ENCODE measurements around the gene CRTC1. TPM values are rescaled to one million over a fixed set of nuclear protein-coding genes. Genes with fewer than 3 reads are reported as not detected.

Gene CRTC1
- total and polyA plus RNA-seq, 2 of the 13 experiments (the other 11 are each of a cell fraction or from before 2014, with no cell fraction given), result 2.0 to 2.7 TPM

- TF ChIP-seq MYPOP (CRISPR knock-in tag; IDR thresholded peaks at IDR 0.05), result peak; percentile 43; the same call in 1 of the 2 replicates
- TF ChIP-seq EP300 (IDR thresholded peaks at IDR 0.05; ENCODE audit: low read depth in 2 of 2, low read length in 2 of 2), result 0 out of 4 replicates have a peak, but pooled peaks of 1 of the 2 experiments have one; percentile 8
- no peak for TF ChIP-seq EP300 (CRISPR knock-in tag; IDR thresholded peaks at IDR 0.05; ENCODE audit: borderline replicate concordance)
- TF ChIP-seq RBFOX2 (IDR thresholded peaks at IDR 0.05; ENCODE audit: low read depth, low read length), result 0 out of 2 replicates have a peak, but pooled peaks have one; percentile 22
- peak; percentile 41; the same call in 1 of the 2 replicates for TF ChIP-seq ZNF589 (CRISPR knock-in tag; conservative IDR thresholded peaks at IDR 0.05)
- TF ChIP-seq ZKSCAN8 (CRISPR knock-in tag; IDR thresholded peaks at IDR 0.05; ENCODE audit: borderline replicate concordance), result peak; percentile 22; the same call in 1 of the 2 replicates
- peak; percentile 88 for TF ChIP-seq FOXA3 (CRISPR knock-in tag; IDR thresholded peaks at IDR 0.05)
- TF ChIP-seq ZBTB14 (CRISPR knock-in tag; IDR thresholded peaks at IDR 0.05), result no peak
- TF ChIP-seq ZNF75D (CRISPR knock-in tag; IDR thresholded peaks at IDR 0.05; ENCODE audit: borderline replicate concordance), result no peak
- TF ChIP-seq ZNF598 (CRISPR knock-in tag; IDR thresholded peaks at IDR 0.05; ENCODE audit: borderline replicate concordance), result no peak
- peak; percentile 49; the same call in 1 of the 2 replicates for TF ChIP-seq RXRB (CRISPR knock-in tag; IDR thresholded peaks at IDR 0.05; ENCODE audit: borderline replicate concordance)
- TF ChIP-seq ZNF446 (CRISPR knock-in tag; IDR thresholded peaks at IDR 0.05), result no peak
- 0 out of 2 replicates have a peak, but pooled peaks have one; percentile 64 for TF ChIP-seq ZNF251 (CRISPR knock-in tag; IDR thresholded peaks at IDR 0.05)
- TF ChIP-seq ZNF546 (CRISPR knock-in tag; conservative IDR thresholded peaks at IDR 0.05), result no peak
- peak; percentile 42; the same call in 1 of the 2 replicates for TF ChIP-seq UBTF (CRISPR knock-in tag; IDR thresholded peaks at IDR 0.05)
- no peak for TF ChIP-seq CEBPZ (IDR thresholded peaks at IDR 0.05; ENCODE audit: low read length)
- 0 out of 2 replicates have a peak, but pooled peaks have one; percentile 23 for TF ChIP-seq ZNF430 (CRISPR knock-in tag; IDR thresholded peaks at IDR 0.05)
- TF ChIP-seq ZNF275 (CRISPR knock-in tag; IDR thresholded peaks at IDR 0.05; ENCODE audit: borderline replicate concordance), result no peak
Measured at GRCh38 chr19:18741124-18742121, 57.9 kb downstream of the CRTC1 start (continued).

All from HepG2 (cell line).